ENCODE measurements around the gene RUVBL2. TPM values are rescaled to one million over a fixed set of nuclear protein-coding genes. Genes with fewer than 3 reads are reported as not detected.

RUVBL2 gene
- total RNA-seq, 1 donor from 2014 or later, result 174 TPM

DNA sequence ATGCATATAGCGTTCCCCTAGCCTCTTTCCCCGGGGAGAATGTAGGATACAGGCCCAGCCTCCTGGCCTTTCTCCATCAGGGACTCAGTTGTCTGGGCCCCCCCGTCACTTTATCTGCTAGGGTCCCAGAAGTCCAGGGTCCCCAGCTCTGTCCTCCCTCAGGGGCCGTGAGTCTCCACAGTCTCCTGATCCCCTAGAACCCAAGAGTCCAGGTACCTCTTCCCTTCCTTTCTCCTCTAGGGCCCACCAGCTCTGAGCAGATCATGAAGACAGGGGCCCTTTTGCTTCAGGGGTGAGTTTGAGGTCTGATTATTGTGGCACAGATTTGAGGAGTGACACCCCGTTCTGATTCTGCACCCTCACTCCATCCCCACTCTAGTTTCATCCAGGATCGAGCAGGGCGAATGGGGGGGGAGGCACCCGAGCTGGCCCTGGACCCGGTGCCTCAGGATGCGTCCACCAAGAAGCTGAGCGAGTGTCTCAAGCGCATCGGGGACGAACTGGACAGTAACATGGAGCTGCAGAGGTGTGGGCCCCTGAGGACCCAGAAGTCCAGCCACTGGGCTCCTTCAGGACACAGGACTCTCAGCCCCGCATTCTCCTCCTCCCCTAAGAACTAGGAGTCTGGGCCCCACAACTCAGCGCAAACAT is 38.3 kb upstream of the RUVBL2 start:
- Histone ChIP-seq H3K27me3 (ENCODE audit: control insufficient read depth, insufficient read depth, low read length) (no peaks in the 10 kb centered on the region), H3K4me3 (ENCODE audit: low read depth, low read length) (peak overlapping the region; percentile 88), H3K36me3 (ENCODE audit: control insufficient read depth, insufficient read depth, low read length) (peaks cover 2% of the 10 kb centered on the region)
- DNase-seq (ENCODE audit: low read depth), result no peak
- TF ChIP-seq, protein P1, sequence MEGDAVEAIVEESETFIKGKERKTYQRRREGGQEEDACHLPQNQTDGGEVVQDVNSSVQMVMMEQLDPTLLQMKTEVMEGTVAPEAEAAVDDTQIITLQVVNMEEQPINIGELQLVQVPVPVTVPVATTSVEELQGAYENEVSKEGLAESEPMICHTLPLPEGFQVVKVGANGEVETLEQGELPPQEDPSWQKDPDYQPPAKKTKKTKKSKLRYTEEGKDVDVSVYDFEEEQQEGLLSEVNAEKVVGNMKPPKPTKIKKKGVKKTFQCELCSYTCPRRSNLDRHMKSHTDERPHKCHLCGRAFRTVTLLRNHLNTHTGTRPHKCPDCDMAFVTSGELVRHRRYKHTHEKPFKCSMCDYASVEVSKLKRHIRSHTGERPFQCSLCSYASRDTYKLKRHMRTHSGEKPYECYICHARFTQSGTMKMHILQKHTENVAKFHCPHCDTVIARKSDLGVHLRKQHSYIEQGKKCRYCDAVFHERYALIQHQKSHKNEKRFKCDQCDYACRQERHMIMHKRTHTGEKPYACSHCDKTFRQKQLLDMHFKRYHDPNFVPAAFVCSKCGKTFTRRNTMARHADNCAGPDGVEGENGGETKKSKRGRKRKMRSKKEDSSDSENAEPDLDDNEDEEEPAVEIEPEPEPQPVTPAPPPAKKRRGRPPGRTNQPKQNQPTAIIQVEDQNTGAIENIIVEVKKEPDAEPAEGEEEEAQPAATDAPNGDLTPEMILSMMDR (IDR thresholded peaks at IDR 0.05; ENCODE audit: insufficient read depth, low read length, poor library complexity, severe bottlenecking), result no peak

DNA sequence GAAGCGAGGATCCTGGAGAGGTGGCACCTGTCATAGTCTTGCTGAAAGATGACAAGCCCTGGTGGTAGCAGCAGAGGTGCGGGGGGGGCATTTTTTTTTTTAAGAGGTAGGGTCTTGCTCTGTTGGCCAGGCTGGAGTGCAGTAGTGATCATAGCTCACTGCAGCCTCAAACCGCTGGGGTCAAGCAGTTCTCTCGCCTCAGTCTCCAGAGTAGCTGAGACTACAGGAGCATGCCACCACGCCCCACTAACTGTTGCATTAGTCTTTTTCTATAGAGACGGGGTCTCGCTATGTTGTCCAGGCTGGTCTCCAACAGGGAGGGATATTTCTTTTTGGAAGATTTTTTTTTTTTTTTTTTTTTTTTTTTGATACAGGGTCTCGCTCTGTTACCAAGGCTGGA is 35.7 kb upstream of the RUVBL2 start:
- no peak for DNase-seq (ENCODE audit: low read depth)
- H3K4me3 ChIP-seq (ENCODE audit: low read depth, low read length), result no peak overlapping the region
- TF ChIP-seq, protein P1 (IDR thresholded peaks at IDR 0.05; ENCODE audit: insufficient read depth, low read length, poor library complexity, severe bottlenecking), result no peak
- H3K27me3 ChIP-seq (ENCODE audit: control insufficient read depth, insufficient read depth, low read length), result no peaks in the 10 kb centered on the region
- H3K36me3 ChIP-seq (ENCODE audit: control insufficient read depth, insufficient read depth, low read length), result peaks cover 2% of the 10 kb centered on the region

DNA sequence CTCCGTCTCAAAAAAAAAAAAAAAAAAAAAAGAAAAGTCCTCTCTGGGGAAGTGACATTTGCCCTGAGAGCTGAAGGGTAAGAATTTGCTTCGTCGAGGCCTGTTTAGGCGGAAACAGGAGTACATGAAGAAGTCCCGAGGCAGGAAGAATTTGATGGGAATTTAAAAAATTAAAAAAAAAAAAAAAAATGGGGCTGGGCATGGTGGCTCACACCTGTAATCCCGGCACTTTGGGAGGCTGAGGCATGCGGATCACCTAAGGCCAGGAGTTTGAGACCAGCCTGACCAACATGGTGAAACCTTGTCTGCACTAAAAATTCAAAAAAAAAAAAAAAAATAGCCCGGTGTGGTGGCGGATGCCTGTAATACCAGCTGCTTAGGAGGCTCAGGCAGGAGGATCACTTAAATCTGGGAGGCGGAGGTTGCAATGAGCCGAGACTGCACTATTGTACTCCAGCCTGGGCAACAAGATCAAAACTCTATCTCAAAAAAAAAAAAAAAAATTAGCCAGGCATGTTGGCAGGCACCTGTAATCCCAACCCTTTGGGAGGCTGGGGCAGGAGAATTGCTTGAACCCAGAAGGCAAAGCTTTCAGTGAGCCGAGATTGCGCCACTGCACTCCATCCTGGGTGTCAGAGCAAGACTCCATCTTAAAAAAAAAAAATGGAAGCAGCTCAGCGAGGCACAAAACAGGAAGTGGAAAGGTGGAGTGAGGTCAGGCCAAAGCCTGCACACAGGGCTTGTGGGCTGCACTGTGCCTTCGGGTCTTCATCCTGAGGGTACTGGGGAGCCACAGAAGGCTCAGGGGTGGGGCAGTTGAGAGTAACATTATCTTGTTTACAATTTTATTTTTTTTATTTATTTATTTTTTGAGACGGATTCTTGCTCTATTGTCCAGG is 34.1 kb upstream of the RUVBL2 start:
- DNase-seq (ENCODE audit: low read depth), result no peak
- Histone ChIP-seq H3K36me3 (ENCODE audit: control insufficient read depth, insufficient read depth, low read length) (peaks cover 2% of the 10 kb centered on the region), H3K4me3 (ENCODE audit: low read depth, low read length) (no peak overlapping the region), H3K27me3 (ENCODE audit: control insufficient read depth, insufficient read depth, low read length) (no peaks in the 10 kb centered on the region)
- TF ChIP-seq, protein P1 (IDR thresholded peaks at IDR 0.05; ENCODE audit: insufficient read depth, low read length, poor library complexity, severe bottlenecking), result no peak

DNA sequence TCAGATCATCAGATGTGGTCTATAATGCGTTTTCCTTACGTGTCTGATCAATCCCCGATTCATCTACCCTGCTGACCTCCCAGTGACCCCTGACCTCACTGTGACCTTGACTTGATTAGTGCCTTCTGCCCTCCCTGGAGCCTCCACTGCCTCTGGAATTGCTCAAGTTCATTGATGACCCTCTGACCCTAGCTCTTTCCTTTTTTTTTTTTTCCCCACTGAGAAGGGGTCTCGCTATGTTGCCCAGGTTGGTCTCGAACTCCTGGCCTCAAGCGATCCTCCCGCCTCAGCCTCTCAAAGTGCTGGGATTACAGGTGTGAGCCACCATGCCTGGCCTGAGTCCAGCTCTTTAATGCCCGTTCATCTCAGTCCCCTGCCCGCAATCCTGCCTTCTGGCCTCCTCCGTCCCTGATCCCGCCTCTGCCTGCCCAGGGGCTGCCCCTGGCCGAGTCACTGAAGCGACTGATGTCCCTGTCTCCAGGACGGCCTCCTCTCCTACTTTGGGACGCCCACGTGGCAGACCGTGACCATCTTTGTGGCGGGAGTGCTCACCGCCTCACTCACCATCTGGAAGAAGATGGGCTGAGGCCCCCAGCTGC is 32.5 kb upstream of the RUVBL2 start:
- no peak for DNase-seq (ENCODE audit: low read depth)
- TF ChIP-seq, protein P1 (IDR thresholded peaks at IDR 0.05; ENCODE audit: insufficient read depth, low read length, poor library complexity, severe bottlenecking), result no peak
- peaks cover 2% of the 10 kb centered on the region for H3K36me3 ChIP-seq (ENCODE audit: control insufficient read depth, insufficient read depth, low read length)
- H3K4me3 ChIP-seq (ENCODE audit: low read depth, low read length), result no peak overlapping the region
- H3K27me3 ChIP-seq (ENCODE audit: control insufficient read depth, insufficient read depth, low read length), result no peaks in the 10 kb centered on the region

DNA sequence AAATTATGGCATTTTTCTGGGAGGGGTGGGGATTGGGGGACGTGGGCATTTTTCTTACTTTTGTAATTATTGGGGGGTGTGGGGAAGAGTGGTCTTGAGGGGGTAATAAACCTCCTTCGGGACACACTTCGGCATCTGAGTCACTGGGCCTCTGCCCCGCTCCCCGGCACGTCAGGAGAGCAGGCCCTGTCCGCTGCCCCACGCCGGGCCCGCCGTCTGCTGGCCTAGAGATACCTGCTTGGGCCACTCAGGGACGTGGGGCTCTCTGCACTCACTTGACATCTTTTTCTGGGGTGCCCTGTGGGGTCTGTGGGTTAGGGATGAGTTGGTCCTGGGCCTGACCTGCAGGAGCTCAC is 32.0 kb upstream of the RUVBL2 start:
- Histone ChIP-seq H3K36me3 (ENCODE audit: control insufficient read depth, insufficient read depth, low read length) (peaks cover 2% of the 10 kb centered on the region), H3K27me3 (ENCODE audit: control insufficient read depth, insufficient read depth, low read length) (no peaks in the 10 kb centered on the region), H3K4me3 (ENCODE audit: low read depth, low read length) (no peak overlapping the region)
- TF ChIP-seq, protein P1 (IDR thresholded peaks at IDR 0.05; ENCODE audit: insufficient read depth, low read length, poor library complexity, severe bottlenecking), result no peak
- no peak for DNase-seq (ENCODE audit: low read depth)

Data from kidney epithelial cell (primary cell).